Neural progenitor cell (in vitro differentiated cells): ENCODE data around the gene PRELID2. TPM values are rescaled to one million over a fixed set of nuclear protein-coding genes. Genes with fewer than 3 reads are reported as not detected.

Experiments used
- DNase-seq: peaks from one replicate; pipeline ENCODE4 v3.0.0-alpha.2; 2016; ENCODE audit warnings: low spot score
- H2AFZ ChIP-seq: fragments of 200-600 bp; sonication (generic); replicated peaks from 2 replicates; pipeline ENCODE4 v1.6.1; 2016; ENCODE audit warnings: antibody characterized with exemption
- H3F3A ChIP-seq: fragments of 200-600 bp; sonication (generic); 2 replicates; pipeline ENCODE4 v1.6.1; 2016; ENCODE audit warnings: antibody characterized with exemption, low read depth
- H3K27ac ChIP-seq: fragments of 200-600 bp; sonication (generic); 2 replicates; pipeline ENCODE4 v1.5.1; 2016; ENCODE audit warnings: mild to moderate bottlenecking
- H3K27me3 ChIP-seq: fragments of 200-600 bp; sonication (generic); 2 replicates; pipeline ENCODE4 v1.6.1; 2016; ENCODE audit warnings: mild to moderate bottlenecking, moderate library complexity
- H3K36me3 ChIP-seq: fragments of 200-600 bp; sonication (generic); 2 replicates; pipeline ENCODE4 v1.5.1; 2016
- H3K4me1 ChIP-seq: fragments of 200-600 bp; sonication (generic); 2 replicates; pipeline ENCODE4 v1.6.1; 2016; ENCODE audit warnings: mixed run types
- H3K4me2 ChIP-seq: fragments of 200-600 bp; sonication (generic); 2 replicates; pipeline ENCODE4 v1.6.1; 2016
- H3K4me3 ChIP-seq: fragments of 200-600 bp; sonication (generic); 2 replicates; pipeline ENCODE4 v1.5.1; 2016
- H3K79me2 ChIP-seq: fragments of 200-600 bp; sonication (generic); 2 replicates; pipeline ENCODE4 v1.6.1; 2016; ENCODE audit warnings: low read depth
- H3K9ac ChIP-seq: fragments of 200-600 bp; sonication (generic); 2 replicates; pipeline ENCODE4 v1.6.1; 2016
- H3K9me3 ChIP-seq: fragments of 200-600 bp; sonication (generic); 2 replicates; pipeline ENCODE4 v1.5.1; 2016; ENCODE audit warnings: low read depth
- H4K20me1 ChIP-seq: fragments of 200-600 bp; sonication (generic); 2 replicates; pipeline ENCODE4 v1.6.1; 2016; ENCODE audit warnings: low read depth
- H3K27ac Mint-ChIP-seq: 3 replicates; pipeline ENCODE4 v1.8.0; 2021; ENCODE audit warnings: mixed read lengths
- H3K27me3 Mint-ChIP-seq: 2 replicates; pipeline ENCODE4 v1.8.0; 2022; ENCODE audit warnings: low read depth, mild to moderate bottlenecking, inconsistent platforms, moderate library complexity, mixed read lengths; ENCODE audit not compliant: insufficient read depth
- H3K36me3 Mint-ChIP-seq: 3 replicates; pipeline ENCODE4 v1.8.0; 2021; ENCODE audit warnings: mixed read lengths
- H3K4me1 Mint-ChIP-seq: 3 replicates; pipeline ENCODE4 v1.8.0; 2021; ENCODE audit warnings: mixed read lengths
- H3K4me3 Mint-ChIP-seq: 3 replicates; pipeline ENCODE4 v1.8.0; 2021; ENCODE audit warnings: mild to moderate bottlenecking, moderate library complexity, mixed read lengths
- H3K9me3 Mint-ChIP-seq: 3 replicates; pipeline ENCODE4 v1.8.0; 2020; ENCODE audit warnings: mixed read lengths
- EZH2 ChIP-seq: fragments of 200-600 bp; sonication (generic); IDR thresholded peaks from 2 replicates; pipeline ENCODE4 v1.6.1; 2017; ENCODE audit warnings: antibody characterized with exemption, mild to moderate bottlenecking, moderate library complexity
- EZH2phosphoT487 ChIP-seq: fragments of 200-600 bp; sonication (generic); IDR thresholded peaks from 2 replicates; pipeline ENCODE4 v1.6.1; 2017; ENCODE audit warnings: antibody characterized with exemption
- total RNA-seq: library from RNA; depleted of rRNA; stranded (reverse); fragments of >200 nt; gene quantifications from 2 replicates; pipeline ENCODE4 v1.2.3, GENCODE V29; 2015; ENCODE audit warnings: low replicate concordance
- TF ChIP-seq, protein P1 (sequence below): fragments of 200-600 bp; sonication (generic); IDR thresholded peaks from 2 replicates; pipeline ENCODE4 v1.5.1; 2017; ENCODE audit warnings: antibody characterized with exemption, mild to moderate bottlenecking

PRELID2 gene
- total RNA-seq, 1 donor from 2014 or later = 30.3 TPM

DNA sequence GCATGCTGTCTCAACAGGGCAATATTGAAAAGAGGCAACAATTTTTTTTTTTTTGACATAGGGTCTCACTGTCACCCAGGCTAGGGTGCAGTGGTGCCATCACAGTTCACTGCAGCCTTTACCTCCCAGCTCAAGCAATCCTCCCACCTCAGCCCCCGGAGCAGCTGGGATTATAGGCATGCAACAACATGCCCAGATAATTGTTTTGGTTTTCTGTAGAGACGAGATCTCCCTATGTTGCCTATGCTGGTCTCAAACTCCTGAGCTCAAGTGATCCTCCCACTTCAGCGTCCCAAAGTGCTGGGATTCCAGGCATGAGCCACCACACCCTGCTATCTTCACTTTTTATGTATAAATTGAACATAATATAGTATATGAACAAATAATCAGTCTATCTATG lies 47.6 kb downstream of the PRELID2 start:
- no peak overlapping the region for H3K4me3 ChIP-seq
- no peaks in the 10 kb centered on the region for H3K79me2 ChIP-seq
- no peak for DNase-seq
- TF ChIP-seq EZH2 (no peak), EZH2phosphoT487 (no peak)
- TF ChIP-seq, protein P1, sequence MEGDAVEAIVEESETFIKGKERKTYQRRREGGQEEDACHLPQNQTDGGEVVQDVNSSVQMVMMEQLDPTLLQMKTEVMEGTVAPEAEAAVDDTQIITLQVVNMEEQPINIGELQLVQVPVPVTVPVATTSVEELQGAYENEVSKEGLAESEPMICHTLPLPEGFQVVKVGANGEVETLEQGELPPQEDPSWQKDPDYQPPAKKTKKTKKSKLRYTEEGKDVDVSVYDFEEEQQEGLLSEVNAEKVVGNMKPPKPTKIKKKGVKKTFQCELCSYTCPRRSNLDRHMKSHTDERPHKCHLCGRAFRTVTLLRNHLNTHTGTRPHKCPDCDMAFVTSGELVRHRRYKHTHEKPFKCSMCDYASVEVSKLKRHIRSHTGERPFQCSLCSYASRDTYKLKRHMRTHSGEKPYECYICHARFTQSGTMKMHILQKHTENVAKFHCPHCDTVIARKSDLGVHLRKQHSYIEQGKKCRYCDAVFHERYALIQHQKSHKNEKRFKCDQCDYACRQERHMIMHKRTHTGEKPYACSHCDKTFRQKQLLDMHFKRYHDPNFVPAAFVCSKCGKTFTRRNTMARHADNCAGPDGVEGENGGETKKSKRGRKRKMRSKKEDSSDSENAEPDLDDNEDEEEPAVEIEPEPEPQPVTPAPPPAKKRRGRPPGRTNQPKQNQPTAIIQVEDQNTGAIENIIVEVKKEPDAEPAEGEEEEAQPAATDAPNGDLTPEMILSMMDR = no peak
- Mint-ChIP-seq H3K27me3 (no peaks in the 10 kb centered on the region), H3K4me3 (no peak overlapping the region), H3K9me3 (peaks cover 2% of the 10 kb centered on the region), H3K27ac (no peak overlapping the region), H3K4me1 (peaks cover 4% of the 10 kb centered on the region), H3K36me3 (no peaks in the 10 kb centered on the region)
- no peak overlapping the region for H3K4me2 ChIP-seq
- H4K20me1 ChIP-seq = no peaks in the 10 kb centered on the region
- no peak overlapping the region for H3K27ac ChIP-seq
- peaks cover 15% of the 10 kb centered on the region for H3K4me1 ChIP-seq
- no peak overlapping the region for H2AFZ ChIP-seq
- H3K27me3 ChIP-seq = no peaks in the 10 kb centered on the region
- H3K9ac ChIP-seq = no peak overlapping the region
- no peaks in the 10 kb centered on the region for H3K9me3 ChIP-seq
- H3F3A ChIP-seq = no peaks in the 10 kb centered on the region
- H3K36me3 ChIP-seq = no peaks in the 10 kb centered on the region

DNA sequence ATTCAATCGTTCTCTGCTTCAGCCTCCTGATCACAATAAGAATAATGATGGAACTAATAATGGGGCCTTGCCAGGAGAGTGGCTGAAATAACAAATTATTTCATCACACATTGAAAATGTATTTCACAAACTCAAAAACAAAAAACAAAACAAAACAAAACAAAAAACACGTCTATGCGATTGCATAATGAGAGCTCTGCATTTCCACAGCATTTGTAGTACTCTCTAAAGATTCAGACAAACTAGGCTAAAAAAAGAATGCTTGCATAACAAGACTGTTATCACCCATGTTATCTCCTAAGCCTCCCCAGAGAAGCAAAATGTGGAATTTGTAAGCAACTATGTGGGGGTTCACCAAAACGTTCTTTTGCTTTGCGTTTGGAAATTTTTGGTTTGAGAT lies 48.1 kb downstream of the PRELID2 start:
- no peak overlapping the region for H2AFZ ChIP-seq
- TF ChIP-seq, protein P1 = no peak
- TF ChIP-seq EZH2phosphoT487 (no peak), EZH2 (no peak)
- no peak overlapping the region for H3K4me2 ChIP-seq
- no peaks in the 10 kb centered on the region for H3K79me2 ChIP-seq
- Mint-ChIP-seq H3K36me3 (no peaks in the 10 kb centered on the region), H3K9me3 (peaks cover 2% of the 10 kb centered on the region), H3K4me3 (no peak overlapping the region), H3K27me3 (no peaks in the 10 kb centered on the region), H3K4me1 (peaks cover 7% of the 10 kb centered on the region), H3K27ac (no peak overlapping the region)
- H3K27me3 ChIP-seq = no peaks in the 10 kb centered on the region
- peaks cover 3% of the 10 kb centered on the region for H3F3A ChIP-seq
- no peaks in the 10 kb centered on the region for H3K9me3 ChIP-seq
- H3K4me1 ChIP-seq = peaks cover 20% of the 10 kb centered on the region
- no peak overlapping the region for H3K27ac ChIP-seq
- DNase-seq = no peak
- no peaks in the 10 kb centered on the region for H4K20me1 ChIP-seq
- H3K36me3 ChIP-seq = no peaks in the 10 kb centered on the region
- H3K9ac ChIP-seq = no peak overlapping the region
- H3K4me3 ChIP-seq = no peak overlapping the region

DNA sequence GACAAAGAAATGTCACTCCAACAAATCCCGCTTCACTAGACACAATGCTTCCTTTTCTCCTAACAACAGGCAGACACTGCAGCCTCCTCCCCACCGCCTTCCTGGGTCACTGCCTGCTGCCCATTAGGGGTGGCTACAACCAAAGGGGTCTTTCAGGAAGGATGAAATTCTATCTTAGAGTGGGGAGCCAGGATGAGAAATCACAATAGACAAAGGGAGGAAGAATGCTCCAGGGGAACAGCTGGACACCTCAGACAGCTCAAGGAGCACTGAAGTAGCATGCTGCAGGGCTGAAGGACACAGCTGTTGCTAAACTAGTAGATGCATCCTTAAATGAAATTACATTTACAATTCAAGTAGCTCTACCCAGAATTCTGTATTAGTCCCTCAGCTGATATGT lies 54.2 kb downstream of the PRELID2 start:
- Histone ChIP-seq H3K79me2 (no peaks in the 10 kb centered on the region), H3K4me1 (peaks cover 32% of the 10 kb centered on the region), H3F3A (peaks cover 20% of the 10 kb centered on the region), H4K20me1 (no peaks in the 10 kb centered on the region), H3K9me3 (no peaks in the 10 kb centered on the region), H2AFZ (no peak overlapping the region), H3K9ac (no peak overlapping the region), H3K27ac (peak overlapping the region; percentile 92), H3K4me3 (no peak overlapping the region), H3K36me3 (no peaks in the 10 kb centered on the region), H3K4me2 (peak overlapping the region; percentile 70), H3K27me3 (no peaks in the 10 kb centered on the region)
- peaks cover 4% of the 10 kb centered on the region for H3K36me3 Mint-ChIP-seq
- H3K27me3 Mint-ChIP-seq = peaks cover 4% of the 10 kb centered on the region
- peak; percentile 90 for DNase-seq
- H3K4me3 Mint-ChIP-seq = no peak overlapping the region
- H3K4me1 Mint-ChIP-seq = peaks cover 18% of the 10 kb centered on the region
- TF ChIP-seq, protein P1 = no peak
- TF ChIP-seq EZH2phosphoT487 (no peak), EZH2 (no peak)
- peaks cover 9% of the 10 kb centered on the region for H3K9me3 Mint-ChIP-seq
- peak overlapping the region; percentile 62 for H3K27ac Mint-ChIP-seq
